Activated CD8-positive, alpha-beta memory T cell treated with anti-CD3 and anti-CD28 coated beads, Interleukin-2, amount 50 U/mL, for 48 hours (primary cell): Measurements from ENCODE around the gene MGAT1.
"Not testable (repeated sequence)": the region's sequence is repeated elsewhere in the genome, so short reads cannot be mapped to it uniquely, and the experiment has no call there.

Experiments
- DNase-seq: peaks from one replicate; pipeline ENCODE4 v3.0.0-alpha.2; 2020

The MGAT1 gene

DNA sequence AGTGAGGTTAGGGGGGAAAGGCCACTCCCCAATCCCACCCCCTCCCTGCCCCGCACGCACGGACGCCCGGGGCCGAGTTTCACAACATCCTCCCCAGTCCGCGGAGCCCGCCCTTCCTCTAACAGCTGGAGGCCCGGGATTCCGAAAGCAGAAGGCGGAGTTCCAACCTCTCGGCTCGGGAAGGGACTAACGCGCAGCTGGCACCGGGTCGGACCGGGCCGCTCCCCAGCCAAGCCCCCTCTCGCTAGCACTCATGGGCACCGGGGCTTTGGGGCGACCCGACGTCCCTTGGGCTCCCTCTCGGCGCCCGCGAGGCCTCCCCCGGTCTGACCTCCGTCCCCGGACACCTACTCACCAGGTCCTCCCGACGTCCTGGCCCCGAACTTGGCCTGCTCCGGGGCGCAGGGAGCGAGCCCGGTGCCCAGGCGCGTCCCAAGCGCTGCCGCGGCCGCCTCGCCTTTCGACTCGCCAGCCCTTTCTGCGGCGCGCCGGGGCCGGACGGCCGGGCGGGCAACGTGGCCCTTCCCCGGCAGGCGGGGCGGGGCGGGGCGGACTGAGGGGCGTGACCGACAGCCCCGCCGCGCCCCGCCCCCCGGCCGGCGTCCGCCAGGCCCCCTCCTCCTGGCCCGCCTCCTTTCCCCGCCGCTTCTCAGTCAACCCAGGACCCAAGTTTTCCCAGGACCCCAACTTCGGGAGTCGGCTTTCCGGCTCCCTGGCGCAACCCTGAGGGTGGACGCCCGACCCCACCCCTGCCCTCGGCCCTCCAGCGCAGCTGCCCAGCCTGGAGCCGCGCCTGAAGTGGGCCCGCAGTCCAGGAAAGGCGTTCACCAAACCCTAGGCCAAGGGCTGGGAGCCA, at the start of gene MGAT1:
TSS of gene MGAT1 (minus strand) at position 482 of the 856 bp plus-strand sequence. CDS start 9,835 bp downstream, outside the sequence.
- DNase-seq = peak; percentile 92

- no peak for DNase-seq
These were observed 48.0 kb upstream of the MGAT1 start for GRCh38 chr5:180850434-180851078.

DNA sequence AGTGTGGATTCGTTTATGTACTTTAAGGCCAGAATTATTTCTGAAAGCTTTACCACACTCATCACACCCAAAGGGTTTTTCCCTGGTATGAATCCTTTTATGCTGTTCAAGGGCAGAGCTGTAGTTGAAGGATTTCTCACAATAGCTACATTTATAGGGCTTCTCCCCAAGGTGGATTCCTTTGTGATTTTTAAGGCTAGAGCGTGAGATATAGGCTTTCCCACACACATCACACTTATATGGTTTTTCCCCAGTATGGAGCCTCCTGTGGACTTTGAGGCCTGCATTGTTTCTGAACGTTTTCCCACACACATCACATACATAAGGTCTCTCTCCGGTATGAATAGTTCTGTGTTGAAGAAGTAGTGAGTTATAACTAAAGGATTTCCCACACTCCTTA, 47.2 kb upstream of the MGAT1 start:
- DNase-seq = no peak

DNA sequence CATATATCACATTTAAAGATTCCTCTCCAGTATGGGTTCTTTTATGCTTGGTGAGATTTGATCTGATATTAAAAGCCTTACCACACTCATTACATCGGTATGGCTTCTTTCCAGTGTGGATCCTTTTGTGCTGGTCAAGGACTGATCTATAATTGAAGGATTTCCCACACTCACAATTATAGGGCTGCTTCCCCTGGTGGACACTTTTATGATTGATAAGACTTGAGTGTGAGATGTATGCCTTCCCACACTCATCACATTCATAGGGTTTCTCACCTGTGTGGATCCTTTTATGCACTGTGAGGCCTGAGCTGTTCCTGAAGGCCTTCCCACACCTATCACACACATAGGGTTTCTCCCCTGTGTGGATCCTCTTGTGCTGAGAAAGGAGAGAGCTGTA, 46.3 kb upstream of the MGAT1 start:
- no peak for DNase-seq

GRCh38 chr5:180848265-180848664, 45.7 kb upstream of the MGAT1 start:
- no peak for DNase-seq

GRCh38 chr5:180847026-180847425, 44.4 kb upstream of the MGAT1 start:
- no peak for DNase-seq

DNA sequence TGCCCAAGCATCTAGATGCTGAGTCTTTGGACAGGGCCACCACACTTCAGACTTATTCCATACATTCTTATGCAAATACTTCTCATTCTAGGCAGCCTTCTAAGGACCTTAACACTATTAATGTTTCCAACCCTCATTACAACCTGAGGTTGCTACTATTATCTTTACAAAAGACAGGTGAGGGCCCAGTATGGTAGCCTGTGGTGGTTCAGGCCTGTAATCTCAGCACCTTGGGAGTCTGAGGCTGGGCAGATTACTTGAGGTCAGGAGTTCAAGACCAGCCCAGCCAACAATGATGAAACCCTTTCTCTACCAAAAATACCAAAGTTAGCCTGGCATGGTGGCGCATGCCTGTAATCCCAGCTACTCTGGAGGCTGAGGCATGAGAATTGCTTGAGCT, 42.3 kb upstream of the MGAT1 start:
- no peak for DNase-seq

GRCh38 chr5:180844432-180844831, 41.8 kb upstream of the MGAT1 start:
- DNase-seq = no peak

DNA sequence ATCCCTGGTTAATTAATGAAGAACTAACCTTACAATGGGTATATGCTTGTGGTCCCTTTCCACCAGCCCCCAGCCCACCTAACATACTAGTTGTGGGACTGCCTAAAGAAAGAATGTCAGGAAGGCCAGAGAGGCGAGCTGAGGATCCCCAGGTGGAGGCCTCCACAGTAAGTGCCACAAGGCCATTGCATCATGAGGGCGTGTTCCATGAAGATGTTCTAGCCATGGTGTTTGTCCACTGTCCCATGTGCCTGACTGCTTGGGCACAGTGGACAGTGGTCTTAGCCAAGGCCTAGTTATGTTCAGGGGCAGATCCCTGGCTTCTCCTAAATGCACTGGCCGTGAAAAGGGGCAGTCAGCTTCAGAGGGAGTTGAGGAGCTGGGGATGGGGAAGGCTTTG, 37.3 kb upstream of the MGAT1 start:
- no peak for DNase-seq

DNA sequence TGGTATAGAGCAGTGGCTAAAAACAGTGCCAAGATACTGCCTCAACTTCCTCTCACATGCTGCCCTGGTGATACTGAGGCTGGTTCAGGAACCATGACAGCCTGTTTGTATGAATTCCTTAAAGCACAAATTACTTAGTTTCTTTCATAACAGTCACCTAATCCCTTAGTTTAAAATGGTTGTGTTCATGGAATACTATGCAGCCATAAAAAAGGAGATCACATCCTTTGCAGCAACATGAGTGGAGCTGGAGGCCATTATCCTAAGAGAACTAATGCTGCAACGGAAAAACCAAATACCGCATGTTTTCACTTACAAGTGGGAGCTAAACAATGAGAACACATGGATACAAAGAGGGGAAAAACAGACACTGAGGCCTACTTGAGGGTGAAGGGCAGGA, 36.6 kb upstream of the MGAT1 start:
- DNase-seq = no peak

DNA sequence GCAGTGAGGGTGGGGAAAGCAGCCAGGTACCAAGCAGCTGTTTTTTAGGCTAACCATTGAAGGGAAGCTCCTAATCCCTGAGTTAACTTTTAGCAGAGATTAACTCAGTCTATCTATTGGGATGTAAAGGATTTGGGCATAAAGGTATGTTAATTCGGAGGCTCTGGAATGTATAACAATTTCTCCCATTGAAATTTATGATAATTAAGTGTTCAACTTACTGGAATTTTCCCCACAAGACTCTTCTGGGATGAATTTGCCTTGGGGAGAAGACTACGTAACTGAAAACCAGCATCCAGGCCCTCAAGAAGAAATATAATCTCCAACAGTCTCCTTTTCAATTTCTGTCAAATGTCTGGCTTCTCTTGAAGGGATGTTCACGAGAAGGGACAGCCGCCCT, 34.9 kb upstream of the MGAT1 start:
- DNase-seq = no peak

DNA sequence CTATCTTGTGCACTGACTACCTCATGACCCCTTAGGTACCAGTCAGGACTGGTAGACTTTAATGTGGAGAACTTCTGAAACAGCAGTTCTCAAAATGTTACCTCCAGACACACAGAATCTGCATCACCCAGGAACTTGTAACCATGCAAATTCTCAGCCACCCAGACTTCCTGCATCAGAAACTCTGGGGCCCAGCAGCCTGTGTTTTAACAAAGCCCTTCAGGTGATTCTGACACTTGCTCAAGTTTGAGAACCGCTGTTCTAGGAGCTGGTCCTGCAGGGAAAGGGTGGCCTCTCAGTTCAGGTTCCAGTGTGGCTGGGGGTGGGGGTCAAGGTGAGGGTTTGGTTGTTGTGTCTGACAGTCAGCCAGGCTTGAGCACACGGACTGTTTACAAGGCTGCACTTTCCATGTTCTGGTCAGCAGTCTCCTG, 30.0 kb upstream of the MGAT1 start:
- DNase-seq = no peak

DNA sequence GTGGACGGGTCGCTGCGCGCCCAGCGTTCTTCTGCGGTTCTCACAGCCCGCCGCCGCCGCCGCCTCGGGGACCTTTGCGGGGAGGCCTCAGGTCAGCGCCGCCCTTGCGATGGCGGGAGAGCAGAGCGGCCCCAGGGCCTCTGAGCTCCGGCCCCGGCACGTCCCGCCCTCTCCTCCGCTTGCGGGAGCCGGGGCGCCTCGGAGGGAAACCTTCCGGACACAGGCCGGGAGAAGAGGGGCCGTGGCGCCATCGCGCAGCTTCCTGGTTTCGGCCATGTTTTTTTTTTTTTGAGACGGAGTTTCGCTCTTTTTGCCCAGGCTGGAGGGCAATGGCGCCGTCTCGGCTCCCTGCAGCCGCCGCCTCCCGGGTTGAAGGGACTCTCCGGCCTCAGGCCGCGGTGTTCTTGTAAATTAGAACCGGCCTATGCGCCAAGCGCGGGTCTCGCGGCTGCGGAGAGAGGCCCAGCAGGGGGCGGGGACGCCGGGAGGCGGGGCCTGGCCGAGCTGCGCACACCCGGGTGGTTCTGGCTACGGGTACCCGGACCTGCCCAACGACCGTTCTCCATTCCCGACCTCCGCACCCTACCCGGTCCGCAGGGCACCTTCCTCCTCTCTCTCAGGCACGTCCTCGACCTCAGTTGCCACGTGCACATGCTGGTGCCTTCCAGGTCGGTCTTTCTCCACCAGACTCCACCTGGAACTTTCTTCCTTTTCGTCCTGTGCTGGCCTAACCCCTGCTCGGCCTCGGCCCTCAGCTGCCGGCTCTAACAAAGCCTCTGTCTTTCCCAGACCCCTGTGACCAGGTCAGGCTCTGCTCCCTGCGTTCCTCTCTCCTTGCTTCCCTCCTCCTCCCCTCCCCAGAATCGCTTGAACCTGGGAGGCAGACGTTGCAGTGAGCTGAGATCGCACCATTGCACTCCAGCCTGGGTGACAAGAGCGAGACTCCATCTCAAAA, 28.8 kb upstream of the MGAT1 start:
- peak; percentile 90 for DNase-seq

DNA sequence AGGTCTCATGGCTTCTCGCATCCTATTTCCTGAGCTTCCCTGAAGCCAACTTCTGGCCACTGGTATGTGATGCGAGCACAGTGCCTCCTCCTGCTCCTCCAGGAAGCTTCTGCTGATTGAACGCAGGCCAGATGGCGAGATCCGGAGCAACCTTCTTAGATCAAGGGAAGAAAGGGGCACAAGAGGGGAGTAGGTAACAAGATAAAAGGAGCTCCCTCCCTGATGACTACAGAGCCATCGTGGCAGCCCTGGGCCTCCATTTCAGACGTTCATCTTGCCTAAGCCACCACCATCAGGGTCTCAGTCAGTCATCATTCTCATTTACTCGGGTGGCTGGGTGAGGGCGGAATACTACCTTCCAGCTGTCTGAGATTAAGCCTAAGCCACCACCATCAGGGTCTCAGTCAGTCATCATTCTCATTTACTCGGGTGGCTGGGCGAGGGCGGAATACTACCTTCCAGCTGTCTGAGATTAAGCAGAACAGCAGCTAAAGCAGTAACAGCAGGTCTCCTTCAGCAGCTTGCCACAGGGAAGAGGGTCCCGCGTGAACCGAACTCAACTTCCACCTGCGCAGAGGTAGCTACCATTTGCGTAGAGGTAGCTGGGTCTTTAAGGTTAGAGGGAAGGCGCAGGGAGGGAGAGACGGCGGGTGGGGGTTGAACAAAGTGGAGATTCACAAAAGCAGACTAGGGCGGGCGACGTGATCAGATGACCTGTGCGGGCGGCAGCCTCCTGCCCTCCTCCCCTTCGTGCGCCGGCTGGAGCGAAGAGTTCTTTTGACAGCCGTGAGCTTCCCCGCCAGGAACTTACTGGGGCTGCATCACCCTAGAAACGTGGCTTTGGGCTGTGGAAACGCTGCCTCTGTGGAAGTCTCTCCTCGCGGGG, 27.9 kb upstream of the MGAT1 start:
- peak; percentile 80 for DNase-seq

DNA sequence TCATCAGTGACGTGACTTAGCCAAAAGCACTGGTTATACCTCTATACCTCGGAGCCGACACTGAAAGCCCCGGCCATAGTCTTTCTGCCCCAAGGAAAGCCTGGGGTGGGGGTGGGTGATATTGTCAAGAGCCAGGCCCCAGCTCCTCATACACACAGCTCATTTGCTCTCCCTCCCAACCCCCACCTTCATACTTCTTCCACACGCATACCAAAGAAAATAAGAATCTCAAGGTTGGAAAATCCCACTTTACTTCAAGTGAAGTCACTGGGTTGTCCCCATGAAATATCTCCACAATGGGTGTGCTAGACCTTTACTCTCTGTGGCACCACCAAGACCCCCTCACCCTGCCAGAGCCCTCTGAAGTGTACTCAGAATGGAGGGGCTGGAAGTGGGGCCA, 27.1 kb upstream of the MGAT1 start:
- DNase-seq = no peak

DNA sequence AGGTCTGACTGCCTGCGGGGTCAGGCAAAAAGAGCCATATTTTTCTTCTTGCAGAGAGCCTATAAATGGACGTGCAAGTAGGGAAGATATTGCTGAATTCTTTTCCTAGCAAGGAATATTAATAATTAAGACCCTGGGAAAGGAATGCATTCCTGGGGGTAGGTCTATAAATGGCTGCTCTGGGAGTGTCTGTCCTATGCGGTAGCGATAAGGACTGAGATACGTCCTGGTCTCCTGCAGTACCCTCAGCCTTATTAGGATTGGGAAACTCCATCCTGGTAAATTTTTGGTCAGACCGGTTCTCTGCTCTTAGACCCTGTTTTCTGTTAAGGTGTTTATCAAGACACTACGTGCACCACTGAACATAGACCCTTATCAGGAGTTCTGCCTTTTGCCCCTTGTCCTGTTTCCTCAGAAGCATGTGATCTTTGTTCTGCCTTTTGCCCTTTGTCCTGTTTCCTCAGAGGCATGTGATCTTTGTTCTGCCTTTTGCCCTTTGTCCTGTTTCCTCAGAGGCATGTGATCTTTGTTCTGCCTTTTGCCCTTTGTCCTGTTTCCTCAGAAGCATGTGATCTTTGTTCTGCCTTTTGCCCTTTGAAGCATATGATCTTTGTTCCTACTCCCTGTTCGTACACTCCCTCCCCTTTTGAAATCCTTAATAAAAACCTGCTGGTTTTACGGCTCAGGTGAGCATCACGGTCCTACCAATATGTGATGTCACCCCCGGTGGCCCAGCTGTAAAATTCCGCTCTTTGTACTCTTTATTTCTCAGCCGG, 26.3 kb upstream of the MGAT1 start:
- DNase-seq = not testable (repeated sequence)

DNA sequence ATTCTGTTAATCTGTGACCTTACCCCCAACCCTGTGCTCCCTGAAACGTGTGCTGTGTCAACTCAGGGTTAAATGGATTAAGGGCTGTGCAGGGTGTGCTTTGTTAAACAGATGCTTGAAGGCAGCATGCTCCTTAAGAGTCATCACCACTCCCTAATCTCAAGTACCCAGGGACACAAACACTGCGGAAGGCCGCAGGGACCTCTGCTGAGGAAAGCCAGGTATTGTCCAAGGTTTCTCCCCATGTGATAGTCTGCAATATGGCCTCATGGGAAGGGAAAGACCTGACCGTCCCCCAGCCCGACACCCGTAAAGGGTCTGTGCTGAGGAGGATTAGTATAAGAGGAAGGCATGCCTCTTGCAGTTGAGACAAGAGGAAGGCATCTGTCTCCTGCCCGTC, 24.8 kb upstream of the MGAT1 start:
- DNase-seq = not testable (repeated sequence)

GRCh38 chr5:180825768-180826525, 23.3 kb upstream of the MGAT1 start:
- no peak for DNase-seq

DNA sequence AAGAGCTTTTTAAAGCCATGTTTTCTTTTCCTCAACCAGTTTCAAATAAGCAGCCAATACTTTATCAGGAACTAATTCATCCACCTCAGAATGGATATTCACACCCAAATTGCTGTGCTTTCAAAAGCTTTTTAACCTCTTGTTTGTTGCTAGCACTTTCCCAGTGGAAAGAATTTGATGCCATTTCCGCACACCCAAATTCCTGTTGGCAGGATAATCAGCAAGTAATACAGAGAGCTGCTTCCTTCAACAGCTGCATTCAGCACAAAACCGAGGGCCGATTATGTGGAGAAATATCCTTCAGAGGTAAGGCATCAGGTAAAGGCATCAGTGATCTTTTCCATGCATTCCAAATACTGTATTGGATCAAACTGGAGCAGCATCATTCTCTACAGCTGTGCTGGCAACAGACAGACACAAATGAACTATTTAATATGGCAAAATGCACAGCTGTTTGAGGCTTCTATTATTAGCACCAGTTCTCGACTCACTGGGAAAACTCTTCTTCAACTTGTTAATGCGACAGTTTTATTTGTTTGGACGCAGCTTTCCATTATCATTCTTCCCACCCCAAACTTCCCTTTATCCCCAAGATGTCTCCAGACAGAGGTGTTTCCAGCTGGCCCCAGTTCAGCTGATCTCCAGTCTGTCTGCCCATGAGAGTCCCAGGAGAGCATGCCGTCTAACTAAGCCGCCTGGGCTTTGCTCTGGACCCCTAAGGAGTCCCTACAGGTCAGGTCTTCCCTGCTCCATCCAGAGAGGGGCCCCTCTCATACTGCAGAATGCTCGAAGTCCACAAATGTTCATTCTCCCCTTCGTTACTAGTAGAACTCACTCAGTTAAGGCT, 22.2 kb upstream of the MGAT1 start:
- no peak for DNase-seq
